ENCODE measurements around the gene POU2AF3.
A peak's percentile ranks its signal among the peaks of the same experiment; 100 is the strongest.
"Not testable (repeated sequence)": the region's sequence is repeated elsewhere in the genome, so short reads cannot be mapped to it uniquely, and the experiment has no call there.

Gene POU2AF3

GRCh38 chr11:111298413-111299100, at the start of gene POU2AF3:
TSS of gene POU2AF3 (plus strand) at chr11:111298546. CDS start at chr11:111298582, 36 bp downstream.
- peak; percentile 20 for DNase-seq (ENCODE audit: low spot score)

- DNase-seq (ENCODE audit: low spot score): no peak
Measured at GRCh38 chr11:111250936-111251335, 47.4 kb upstream of the POU2AF3 start.

GRCh38 chr11:111253131-111253530, 45.2 kb upstream of the POU2AF3 start:
- no peak for DNase-seq (ENCODE audit: low spot score)

- DNase-seq (ENCODE audit: low spot score): no peak
Measured at GRCh38 chr11:111253630-111254029, 44.7 kb upstream of the POU2AF3 start.

- no peak for DNase-seq (ENCODE audit: low spot score)
Measured at GRCh38 chr11:111258046-111258445, 40.3 kb upstream of the POU2AF3 start.

GRCh38 chr11:111259896-111260295, 38.5 kb upstream of the POU2AF3 start:
- DNase-seq (ENCODE audit: low spot score): no peak

- no peak for DNase-seq (ENCODE audit: low spot score)
Measured at GRCh38 chr11:111260811-111261210, 37.5 kb upstream of the POU2AF3 start.

GRCh38 chr11:111264646-111265045, 33.7 kb upstream of the POU2AF3 start:
- no peak for DNase-seq (ENCODE audit: low spot score)

- no peak for DNase-seq (ENCODE audit: low spot score)
Measured at GRCh38 chr11:111265421-111265820, 32.9 kb upstream of the POU2AF3 start.

- DNase-seq (ENCODE audit: low spot score): not testable (repeated sequence)
Measured at GRCh38 chr11:111268303-111268702, 30.0 kb upstream of the POU2AF3 start.

GRCh38 chr11:111269146-111269868, 29.0 kb upstream of the POU2AF3 start:
- DNase-seq (ENCODE audit: low spot score): peak; percentile 82

GRCh38 chr11:111272420-111272819, 25.9 kb upstream of the POU2AF3 start:
- DNase-seq (ENCODE audit: low spot score): no peak

GRCh38 chr11:111282562-111283075, 15.7 kb upstream of the POU2AF3 start:
- no peak for DNase-seq (ENCODE audit: low spot score)

GRCh38 chr11:111283945-111284481, 14.3 kb upstream of the POU2AF3 start:
- DNase-seq (ENCODE audit: low spot score): no peak

GRCh38 chr11:111285189-111286091, 12.9 kb upstream of the POU2AF3 start:
- DNase-seq (ENCODE audit: low spot score): no peak

- no peak for DNase-seq (ENCODE audit: low spot score)
Measured at GRCh38 chr11:111291764-111292163, 6.6 kb upstream of the POU2AF3 start.

GRCh38 chr11:111292408-111292807, 5.9 kb upstream of the POU2AF3 start:
- DNase-seq (ENCODE audit: low spot score): not testable (repeated sequence)

- no peak for DNase-seq (ENCODE audit: low spot score)
Measured at GRCh38 chr11:111296196-111296595, 2.1 kb upstream of the POU2AF3 start.

- no peak for DNase-seq (ENCODE audit: low spot score)
Measured at GRCh38 chr11:111297696-111298095, 650 bp upstream of the POU2AF3 start.

- DNase-seq (ENCODE audit: low spot score): peak; percentile 34
Measured at GRCh38 chr11:111299101-111300026, 1.0 kb downstream of the POU2AF3 start.

- no peak for DNase-seq (ENCODE audit: low spot score)
Measured at GRCh38 chr11:111300569-111300968, 2.2 kb downstream of the POU2AF3 start.
